Glutamatergic neuron (in vitro differentiated cells): ENCODE data around the gene TLL2. TPM values are rescaled to one million over a fixed set of nuclear protein-coding genes. Genes with fewer than 3 reads are reported as not detected.

Experiments
- DNase-seq: peaks from one replicate; pipeline ENCODE4 v3.0.0; 2022
- H3K27ac Mint-ChIP-seq: one replicate; pipeline ENCODE4 v1.8.0; 2020; ENCODE audit warnings: mild to moderate bottlenecking, mixed read lengths, inconsistent platforms; ENCODE audit not compliant: unreplicated experiment
- H3K27me3 Mint-ChIP-seq: one replicate; pipeline ENCODE4 v1.8.0; 2020; ENCODE audit warnings: mild to moderate bottlenecking, moderate library complexity, mixed read lengths, inconsistent platforms; ENCODE audit not compliant: unreplicated experiment
- H3K36me3 Mint-ChIP-seq: one replicate; pipeline ENCODE4 v1.8.0; 2020; ENCODE audit warnings: mild to moderate bottlenecking, mixed read lengths, inconsistent platforms; ENCODE audit not compliant: unreplicated experiment
- H3K4me1 Mint-ChIP-seq: one replicate; pipeline ENCODE4 v1.8.0; 2020; ENCODE audit warnings: mild to moderate bottlenecking, low read depth, mixed read lengths, inconsistent platforms; ENCODE audit not compliant: unreplicated experiment
- H3K4me3 Mint-ChIP-seq: one replicate; pipeline ENCODE4 v1.8.0; 2020; ENCODE audit warnings: mild to moderate bottlenecking, mixed read lengths, inconsistent platforms; ENCODE audit not compliant: unreplicated experiment
- H3K9me3 Mint-ChIP-seq: one replicate; pipeline ENCODE4 v1.8.0; 2020; ENCODE audit warnings: mild to moderate bottlenecking, moderate library complexity, mixed read lengths, inconsistent platforms; ENCODE audit not compliant: unreplicated experiment
- CTCF ChIP-seq: fragments of 200-600 bp; sonication (generic); IDR thresholded peaks from one replicate; pipeline ENCODE4 v1.5.0; 2021; ENCODE audit not compliant: partially characterized antibody, unreplicated experiment
- total RNA-seq: library from RNA; stranded (reverse); fragmentation: NEBNext Ultra II Directional; extraction: Animal tissue kit (Norgen Biotek cat#: 25700); gene quantifications from one replicate; pipeline ENCODE4 v1.2.1, GENCODE V29; 2021; ENCODE audit not compliant: unreplicated experiment

TLL2 gene
- total RNA-seq, 1 donor from 2014 or later = 0.17 TPM

DNA sequence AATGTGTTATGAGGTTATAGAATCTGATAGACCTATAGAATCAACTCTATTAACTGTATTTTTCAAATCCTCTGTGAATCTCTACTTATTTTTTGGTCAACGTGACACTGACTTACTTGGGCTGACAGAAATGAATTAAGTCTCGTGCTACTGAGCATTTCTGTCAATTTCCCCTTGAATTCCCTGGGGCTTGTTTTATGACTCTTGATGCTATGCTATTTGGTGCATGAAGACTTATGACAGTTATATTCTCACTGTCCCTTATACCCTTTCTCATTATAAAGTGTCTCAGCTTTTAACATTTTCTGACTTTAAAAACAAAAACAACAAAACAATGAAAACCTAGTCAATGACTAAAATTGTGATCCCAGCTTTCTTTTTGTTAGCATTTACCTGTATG is 86.4 kb downstream of the TLL2 start:
- Mint-ChIP-seq H3K36me3 (no peaks in the 10 kb centered on the region), H3K27ac (no peak overlapping the region), H3K9me3 (no peaks in the 10 kb centered on the region), H3K4me1 (peaks cover 2% of the 10 kb centered on the region), H3K4me3 (no peak overlapping the region), H3K27me3 (no peaks in the 10 kb centered on the region)
- no peak for DNase-seq
- TF ChIP-seq CTCF = no peak

DNA sequence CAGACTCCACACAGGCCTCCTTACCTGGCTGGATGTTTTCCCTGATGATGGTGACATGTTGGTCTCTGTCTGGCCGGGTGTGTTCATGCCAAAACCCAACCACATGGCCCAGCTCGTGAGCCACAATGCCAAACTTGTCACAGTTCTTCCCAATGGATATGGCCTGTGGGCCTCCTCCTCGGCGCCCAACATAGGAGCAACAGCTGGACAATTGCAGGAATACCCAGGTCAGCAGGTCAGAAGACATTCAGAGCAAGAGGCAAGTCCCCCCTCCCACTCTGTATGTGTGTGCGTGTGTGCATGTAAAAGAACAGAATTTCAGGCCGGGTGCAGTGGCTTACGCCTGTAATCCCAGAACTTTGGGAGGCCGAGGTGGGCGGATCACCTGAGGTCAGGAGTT is 91.2 kb downstream of the TLL2 start:
- Mint-ChIP-seq H3K36me3 (no peaks in the 10 kb centered on the region), H3K27ac (no peak overlapping the region)
- TF ChIP-seq CTCF = no peak

GRCh38 chr10:96421995-96422394 is 91.7 kb downstream of the TLL2 start:
- Mint-ChIP-seq H3K4me1 (no peaks in the 10 kb centered on the region), H3K9me3 (no peaks in the 10 kb centered on the region), H3K27ac (no peak overlapping the region), H3K36me3 (no peaks in the 10 kb centered on the region), H3K4me3 (no peak overlapping the region), H3K27me3 (no peaks in the 10 kb centered on the region)
- TF ChIP-seq CTCF = no peak
- no peak for DNase-seq

More for the DNA sequence above, 91.2 kb downstream of the TLL2 start:
- Mint-ChIP-seq H3K4me3 (no peak overlapping the region), H3K4me1 (no peaks in the 10 kb centered on the region), H3K9me3 (no peaks in the 10 kb centered on the region), H3K27me3 (no peaks in the 10 kb centered on the region)
- no peak for DNase-seq

GRCh38 chr10:96420228-96421009 is 93.3 kb downstream of the TLL2 start:
- no peaks in the 10 kb centered on the region for H3K36me3 Mint-ChIP-seq
- no peaks in the 10 kb centered on the region for H3K4me1 Mint-ChIP-seq
- no peaks in the 10 kb centered on the region for H3K9me3 Mint-ChIP-seq
- DNase-seq = no peak
- no peak overlapping the region for H3K4me3 Mint-ChIP-seq
- TF ChIP-seq CTCF = no peak
- H3K27ac Mint-ChIP-seq = no peak overlapping the region
- no peaks in the 10 kb centered on the region for H3K27me3 Mint-ChIP-seq

DNA sequence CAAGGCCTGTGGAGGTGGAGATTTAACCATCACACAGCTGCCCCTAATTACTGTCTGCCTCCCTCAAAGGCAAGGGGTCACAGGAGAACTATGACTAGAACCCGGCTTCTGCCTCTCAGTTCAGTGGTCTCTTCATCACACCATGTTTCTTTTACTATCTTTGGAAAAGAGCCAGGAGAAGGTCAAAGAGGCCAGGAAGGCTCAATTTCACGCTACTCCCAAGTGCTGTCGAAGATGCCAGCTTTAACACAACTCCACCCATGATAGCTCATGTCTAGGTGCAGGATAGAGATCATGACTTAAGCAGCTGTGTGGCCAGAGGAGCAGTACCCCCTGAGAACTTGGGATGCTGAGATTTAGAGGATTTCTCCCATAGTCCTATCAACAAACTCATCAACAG is 94.4 kb downstream of the TLL2 start:
- Mint-ChIP-seq H3K4me3 (no peak overlapping the region), H3K27ac (no peak overlapping the region), H3K4me1 (no peaks in the 10 kb centered on the region), H3K27me3 (no peaks in the 10 kb centered on the region), H3K9me3 (no peaks in the 10 kb centered on the region), H3K36me3 (no peaks in the 10 kb centered on the region)
- TF ChIP-seq CTCF = no peak
- no peak for DNase-seq
